Measurements from ENCODE around the gene AUTS2. TPM values are rescaled to one million over a fixed set of nuclear protein-coding genes. Genes with fewer than 3 reads are reported as not detected.

The AUTS2 gene
- total RNA-seq, 4 donors from 2014 or later: 14.9 to 27.2 (median 17.5) TPM

DNA sequence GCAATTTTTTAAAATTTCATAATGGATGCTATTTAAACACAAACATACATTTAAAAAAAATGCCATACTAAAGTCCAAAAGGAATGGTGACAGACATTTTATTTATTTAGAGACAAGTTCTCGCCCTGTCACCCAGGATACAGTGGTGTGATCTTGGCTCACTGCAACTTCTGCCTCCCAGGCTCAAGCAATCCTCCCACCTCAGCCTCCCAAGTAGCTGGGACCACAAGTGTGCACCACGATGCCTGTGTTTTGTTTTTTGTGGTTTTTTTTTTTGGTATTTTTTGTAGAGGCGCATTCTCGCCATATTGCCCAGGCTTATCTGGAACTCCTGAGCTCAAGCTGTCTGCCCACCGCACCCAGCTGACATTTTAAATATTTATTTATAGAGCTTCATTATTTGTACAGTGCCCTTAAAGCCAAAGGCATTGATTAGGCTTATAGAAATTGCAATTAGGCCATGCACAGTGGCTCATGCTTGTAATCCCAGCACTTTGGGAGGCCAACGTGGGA, 703.5 kb downstream of the AUTS2 start:
- no peak overlapping the region for H3K4me3 ChIP-seq (replicated peaks in 1 of 3)
- no peak for TF ChIP-seq POLR2A (IDR thresholded peaks at IDR 0.05)
- TF ChIP-seq, protein P1, sequence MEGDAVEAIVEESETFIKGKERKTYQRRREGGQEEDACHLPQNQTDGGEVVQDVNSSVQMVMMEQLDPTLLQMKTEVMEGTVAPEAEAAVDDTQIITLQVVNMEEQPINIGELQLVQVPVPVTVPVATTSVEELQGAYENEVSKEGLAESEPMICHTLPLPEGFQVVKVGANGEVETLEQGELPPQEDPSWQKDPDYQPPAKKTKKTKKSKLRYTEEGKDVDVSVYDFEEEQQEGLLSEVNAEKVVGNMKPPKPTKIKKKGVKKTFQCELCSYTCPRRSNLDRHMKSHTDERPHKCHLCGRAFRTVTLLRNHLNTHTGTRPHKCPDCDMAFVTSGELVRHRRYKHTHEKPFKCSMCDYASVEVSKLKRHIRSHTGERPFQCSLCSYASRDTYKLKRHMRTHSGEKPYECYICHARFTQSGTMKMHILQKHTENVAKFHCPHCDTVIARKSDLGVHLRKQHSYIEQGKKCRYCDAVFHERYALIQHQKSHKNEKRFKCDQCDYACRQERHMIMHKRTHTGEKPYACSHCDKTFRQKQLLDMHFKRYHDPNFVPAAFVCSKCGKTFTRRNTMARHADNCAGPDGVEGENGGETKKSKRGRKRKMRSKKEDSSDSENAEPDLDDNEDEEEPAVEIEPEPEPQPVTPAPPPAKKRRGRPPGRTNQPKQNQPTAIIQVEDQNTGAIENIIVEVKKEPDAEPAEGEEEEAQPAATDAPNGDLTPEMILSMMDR (IDR thresholded peaks at IDR 0.05): no peak
- H3K4me1 ChIP-seq: no peaks in the 10 kb centered on the region
- 88 to 95% methylated on average over 6 of the region's 6 CpGs for WGBS, 2 donors
- H3K9me3 ChIP-seq: no peaks in the 10 kb centered on the region
- no peak for DNase-seq
- intact Hi-C loops (cut with DNase I): no loop called here
- no peaks in the 10 kb centered on the region for H3K36me3 ChIP-seq
- no peaks in the 10 kb centered on the region for H3K27me3 ChIP-seq
- H3K27ac ChIP-seq: no peak overlapping the region

DNA sequence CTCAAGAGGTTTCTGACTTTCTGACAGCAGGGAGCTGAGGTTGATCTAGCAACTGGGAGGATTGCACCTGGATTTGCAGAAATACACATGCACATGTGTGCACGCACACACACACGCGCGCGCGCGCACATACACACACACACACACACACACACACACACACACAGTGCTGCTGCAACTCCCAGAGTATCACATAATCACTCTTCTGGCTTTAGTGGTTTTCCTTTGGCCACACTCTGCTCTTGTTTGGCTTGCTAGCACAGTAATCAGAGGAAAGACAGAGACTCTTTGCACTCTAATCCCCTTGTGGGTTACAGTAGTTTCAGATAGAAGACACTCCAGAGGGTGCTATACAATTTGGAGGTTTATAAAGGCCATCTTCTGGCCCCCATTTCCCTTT, 705.0 kb downstream of the AUTS2 start:
- DNase-seq: no peak
- H3K9me3 ChIP-seq: no peaks in the 10 kb centered on the region
- no peak overlapping the region for H3K4me3 ChIP-seq (replicated peaks in 1 of 3)
- no peak overlapping the region for H3K27ac ChIP-seq
- 90 to 92% methylated on average over 7 of the region's 7 CpGs for WGBS, 2 donors
- no peaks in the 10 kb centered on the region for H3K27me3 ChIP-seq
- H3K36me3 ChIP-seq: no peaks in the 10 kb centered on the region
- intact Hi-C loops (cut with DNase I): no loop called here
- TF ChIP-seq, protein P1 (IDR thresholded peaks at IDR 0.05): no peak
- no peak for TF ChIP-seq POLR2A (IDR thresholded peaks at IDR 0.05)
- peaks cover 0 to 8% of the 10 kb centered on the region in 2 donors for H3K4me1 ChIP-seq

DNA sequence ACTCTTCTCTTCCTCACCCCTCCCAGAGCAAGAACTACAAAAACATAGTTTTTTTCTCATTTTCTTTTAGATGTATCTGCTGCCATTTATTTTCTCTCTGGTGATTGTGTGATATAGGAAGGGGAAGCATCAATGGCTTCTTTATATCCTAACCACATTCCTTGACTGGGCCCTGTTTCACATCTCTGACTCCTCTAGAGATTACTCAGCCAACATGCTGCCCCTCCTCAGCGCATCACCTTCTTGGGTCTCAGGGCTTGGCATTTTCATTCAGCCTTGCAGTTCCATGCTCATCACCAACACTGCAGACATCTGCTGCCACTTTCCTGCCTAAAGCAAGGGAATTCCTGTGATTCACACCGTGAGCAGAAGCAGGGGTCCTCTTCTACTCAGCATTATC, 705.5 kb downstream of the AUTS2 start:
- Histone ChIP-seq H3K4me3 (replicated peaks in 1 of 3) (no peak overlapping the region), H3K27ac (no peak overlapping the region), H3K9me3 (no peaks in the 10 kb centered on the region), H3K4me1 (peaks cover 0 to 8% of the 10 kb centered on the region in 2 donors), H3K27me3 (no peaks in the 10 kb centered on the region), H3K36me3 (no peaks in the 10 kb centered on the region)
- TF ChIP-seq, protein P1 (IDR thresholded peaks at IDR 0.05): no peak
- no peak for TF ChIP-seq POLR2A (IDR thresholded peaks at IDR 0.05)
- DNase-seq: no peak
- intact Hi-C loops (cut with DNase I): no loop called here
- WGBS, 2 donors: 88 to 97% methylated on average over 2 of the region's 2 CpGs

DNA sequence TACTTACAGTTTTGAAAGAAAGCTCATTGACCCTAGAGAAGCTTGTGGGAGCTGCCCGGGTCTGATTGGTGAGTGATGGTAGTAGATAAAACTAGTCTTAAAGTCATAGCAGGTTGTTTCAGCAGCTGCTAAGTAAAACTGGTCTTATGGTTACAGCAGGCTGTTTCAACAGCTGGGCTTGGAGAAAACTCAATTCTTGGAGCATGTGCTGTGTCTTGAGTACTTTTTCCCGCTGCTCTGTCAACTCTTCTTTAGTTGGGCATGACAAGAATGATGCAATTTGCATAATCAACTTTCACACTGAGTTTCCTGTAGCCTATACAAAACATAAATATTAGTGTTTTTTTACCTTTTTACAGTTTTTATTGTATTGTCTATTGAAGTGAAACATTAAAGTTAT, 707.9 kb downstream of the AUTS2 start:
- no peak for DNase-seq
- Histone ChIP-seq H3K36me3 (no peaks in the 10 kb centered on the region), H3K9me3 (no peaks in the 10 kb centered on the region), H3K27me3 (no peaks in the 10 kb centered on the region), H3K4me3 (replicated peaks in 1 of 3) (no peak overlapping the region), H3K4me1 (peaks cover 0 to 8% of the 10 kb centered on the region in 2 donors), H3K27ac (no peak overlapping the region)
- TF ChIP-seq, protein P1 (IDR thresholded peaks at IDR 0.05): no peak
- no peak for TF ChIP-seq POLR2A (IDR thresholded peaks at IDR 0.05)
- 85 to 86% methylated on average over 2 of the region's 2 CpGs for WGBS, 2 donors
- intact Hi-C loops (cut with DNase I): no loop called here

DNA sequence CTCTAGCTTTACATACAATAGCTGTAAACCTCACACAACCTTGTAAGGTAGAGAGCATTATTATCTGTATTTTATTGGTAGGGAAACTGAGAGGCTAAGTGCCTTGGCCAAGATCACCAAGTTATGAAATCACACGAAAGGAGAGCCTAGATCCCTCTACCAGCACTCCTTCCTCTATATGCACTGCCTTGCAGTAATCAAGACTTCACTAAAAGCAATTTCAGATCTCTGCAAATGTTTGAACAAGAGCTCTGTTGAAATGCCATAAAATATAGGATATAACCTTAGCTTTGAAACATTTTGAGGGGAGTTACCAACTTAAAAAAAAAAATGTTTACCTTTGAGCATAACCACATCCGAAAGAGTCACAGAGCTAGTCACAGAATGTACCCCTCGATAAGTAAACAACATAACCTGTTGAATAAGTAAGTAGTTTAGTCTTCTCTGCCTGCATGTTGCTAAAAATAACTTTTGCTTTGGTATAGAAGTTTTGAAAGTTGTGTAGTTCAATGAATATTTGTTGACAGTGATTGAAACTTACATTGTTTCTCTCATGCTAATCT, 709.4 kb downstream of the AUTS2 start:
- 66 to 72% methylated on average over 3 of the region's 3 CpGs for WGBS, 2 donors
- Histone ChIP-seq H3K9me3 (no peaks in the 10 kb centered on the region), H3K27ac (no peak overlapping the region), H3K36me3 (no peaks in the 10 kb centered on the region), H3K27me3 (no peaks in the 10 kb centered on the region), H3K4me3 (replicated peaks in 1 of 3) (no peak overlapping the region), H3K4me1 (peaks cover 0 to 13% of the 10 kb centered on the region in 2 donors)
- TF ChIP-seq, protein P1 (IDR thresholded peaks at IDR 0.05): no peak
- no peak for TF ChIP-seq POLR2A (IDR thresholded peaks at IDR 0.05)
- intact Hi-C loops (cut with DNase I): no loop called here
- no peak for DNase-seq

Measured in thyroid gland (tissue), 4 donors.